ENCODE measurements around the gene GPRIN2. TPM values are rescaled to one million over a fixed set of nuclear protein-coding genes. Genes with fewer than 3 reads are reported as not detected.

Gene GPRIN2
- total and polyA plus RNA-seq, 8 donors = 8.6 to 39.8 (median 13.3) TPM

- no peak for ATAC-seq
- intact Hi-C loops (cut with DNase I) = no loop called here
- Histone ChIP-seq H3K27ac (no peak overlapping the region), H3K27me3 (no peaks in the 10 kb centered on the region), H3K4me1 (no peaks in the 10 kb centered on the region), H3K4me3 (no peak overlapping the region), H3K9me3 (no peaks in the 10 kb centered on the region), H3K36me3 (no peaks in the 10 kb centered on the region)
- peak in 1 of 4 donors; percentile 27 for DNase-seq
- TF ChIP-seq CTCF (IDR thresholded peaks at IDR 0.05) = no peak
Measured at GRCh38 chr10:46518028-46518725, 38.3 kb downstream of the GPRIN2 start.

- intact Hi-C loops (cut with DNase I) = no loop called here
- no peak overlapping the region for H3K27ac ChIP-seq
- no peaks in the 10 kb centered on the region for H3K27me3 ChIP-seq
- ATAC-seq (no peak), DNase-seq (no peak)
- no peaks in the 10 kb centered on the region for H3K36me3 ChIP-seq
- no peak overlapping the region for H3K4me3 ChIP-seq
- TF ChIP-seq CTCF (IDR thresholded peaks at IDR 0.05) = no peak
- H3K4me1 ChIP-seq = no peaks in the 10 kb centered on the region
- no peaks in the 10 kb centered on the region for H3K9me3 ChIP-seq
Measured at GRCh38 chr10:46517541-46517940, 38.9 kb downstream of the GPRIN2 start.

- intact Hi-C loops (cut with DNase I) = no loop called here
- no peaks in the 10 kb centered on the region for H3K9me3 ChIP-seq
- no peak overlapping the region for H3K4me3 ChIP-seq
- H3K36me3 ChIP-seq = no peaks in the 10 kb centered on the region
- DNase-seq (peak in 3 of 4 donors; percentile 24 to 61 (median 54)), ATAC-seq (peak; percentile 51)
- H3K4me1 ChIP-seq = no peaks in the 10 kb centered on the region
- no peak overlapping the region for H3K27ac ChIP-seq
- H3K27me3 ChIP-seq = no peaks in the 10 kb centered on the region
- no peak for TF ChIP-seq CTCF (IDR thresholded peaks at IDR 0.05)
Measured at GRCh38 chr10:46516660-46517416, 39.6 kb downstream of the GPRIN2 start.

GRCh38 chr10:46515793-46516192, 40.7 kb downstream of the GPRIN2 start:
- Histone ChIP-seq H3K4me3 (no peak overlapping the region), H3K9me3 (no peaks in the 10 kb centered on the region), H3K36me3 (no peaks in the 10 kb centered on the region), H3K27ac (no peak overlapping the region), H3K4me1 (no peaks in the 10 kb centered on the region), H3K27me3 (no peaks in the 10 kb centered on the region)
- intact Hi-C loops (cut with DNase I) = no loop called here
- ATAC-seq (no peak), DNase-seq (peak in 1 of 4 donors; percentile 31)
- TF ChIP-seq CTCF (IDR thresholded peaks at IDR 0.05) = no peak

GRCh38 chr10:46515366-46515765, 41.1 kb downstream of the GPRIN2 start:
- no peak for TF ChIP-seq CTCF (IDR thresholded peaks at IDR 0.05)
- Histone ChIP-seq H3K36me3 (no peaks in the 10 kb centered on the region), H3K9me3 (no peaks in the 10 kb centered on the region), H3K4me1 (no peaks in the 10 kb centered on the region), H3K27ac (no peak overlapping the region), H3K4me3 (no peak overlapping the region), H3K27me3 (no peaks in the 10 kb centered on the region)
- DNase-seq (peak in 1 of 4 donors; percentile 40), ATAC-seq (no peak)
- intact Hi-C loops (cut with DNase I) = no loop called here
